Smooth muscle cell (in vitro differentiated cells): ENCODE measurements around the gene TBX6. TPM values are rescaled to one million over a fixed set of nuclear protein-coding genes. Genes with fewer than 3 reads are reported as not detected.

Source experiments
- DNase-seq: peaks from one replicate; lab custom pipeline; 2025; ENCODE audit not compliant: unreplicated experiment; lab: John Stamatoyannopoulos, UW
- H2AFZ ChIP-seq: fragments of 200-600 bp; sonication (generic); 2 replicates; pipeline ENCODE4 v1.6.0; 2016; ENCODE audit warnings: antibody characterized with exemption, low read depth, mild to moderate bottlenecking
- H3F3A ChIP-seq: fragments of 200-600 bp; sonication (generic); 2 replicates; pipeline ENCODE4 v1.6.0; 2017; ENCODE audit warnings: antibody characterized with exemption, low read depth
- H3K27ac ChIP-seq: fragments of 200-600 bp; sonication (generic); 2 replicates; pipeline ENCODE4 v1.5.1; 2016; ENCODE audit warnings: low read depth, mild to moderate bottlenecking
- H3K27me3 ChIP-seq: fragments of 200-600 bp; sonication (generic); 2 replicates; pipeline ENCODE4 v1.6.1; 2016; ENCODE audit warnings: low read depth, mild to moderate bottlenecking
- H3K36me3 ChIP-seq: fragments of 200-600 bp; sonication (generic); 2 replicates; pipeline ENCODE4 v1.5.1; 2016; ENCODE audit warnings: low read depth
- H3K4me1 ChIP-seq: fragments of 200-600 bp; sonication (generic); 2 replicates; pipeline ENCODE4 v1.5.1; 2016; ENCODE audit warnings: low read depth
- H3K4me2 ChIP-seq: fragments of 200-600 bp; sonication (generic); 2 replicates; pipeline ENCODE4 v1.6.0; 2016; ENCODE audit warnings: mild to moderate bottlenecking
- H3K4me3 ChIP-seq: fragments of 200-600 bp; sonication (generic); 2 replicates; pipeline ENCODE4 v1.5.1; 2016; ENCODE audit warnings: mild to moderate bottlenecking
- H3K79me2 ChIP-seq: fragments of 200-600 bp; sonication (generic); 2 replicates; pipeline ENCODE4 v1.6.0; 2016; ENCODE audit warnings: low read depth, mild to moderate bottlenecking
- H3K9ac ChIP-seq: fragments of 200-600 bp; sonication (generic); 2 replicates; pipeline ENCODE4 v1.6.0; 2016; ENCODE audit warnings: low read depth
- H3K9me3 ChIP-seq: fragments of 200-600 bp; sonication (generic); replicated peaks from 2 replicates; pipeline ENCODE4 v1.5.1; 2016; ENCODE audit warnings: low read depth
- H4K20me1 ChIP-seq: fragments of 200-600 bp; sonication (generic); 2 replicates; pipeline ENCODE4 v1.6.0; 2016; ENCODE audit warnings: low read depth
- WGBS: methylation state at CpG from one replicate; pipeline ENCODE4 v1.1.7; 2016; ENCODE audit warnings: low lambda C conversion rate; 5-methylcytosine and 5-hydroxymethylcytosine counted together
- polyA plus RNA-seq: library from polyadenylated mRNA; unstranded; fragments of >200 nt; fragmentation: Nextera tagmentation; extraction: Ambion mirVana; gene quantifications from 2 replicates; pipeline ENCODE4 v1.2.1, GENCODE V29; 2016
- total RNA-seq: library from RNA; depleted of rRNA; stranded (reverse); fragments of >200 nt; gene quantifications from 2 replicates; pipeline ENCODE4 v1.2.3, GENCODE V29; 2014
- TF ChIP-seq, protein P1 (sequence below): fragments of 200-600 bp; sonication (generic); IDR thresholded peaks from 2 replicates; pipeline ENCODE4 v1.5.1; 2017; ENCODE audit warnings: borderline replicate concordance, mild to moderate bottlenecking, antibody characterized with exemption; ENCODE audit not compliant: insufficient read depth, poor library complexity, severe bottlenecking

The TBX6 gene
- total and polyA plus RNA-seq, 2 experiments from 2014 or later = 0.13 to 1.6 TPM

DNA sequence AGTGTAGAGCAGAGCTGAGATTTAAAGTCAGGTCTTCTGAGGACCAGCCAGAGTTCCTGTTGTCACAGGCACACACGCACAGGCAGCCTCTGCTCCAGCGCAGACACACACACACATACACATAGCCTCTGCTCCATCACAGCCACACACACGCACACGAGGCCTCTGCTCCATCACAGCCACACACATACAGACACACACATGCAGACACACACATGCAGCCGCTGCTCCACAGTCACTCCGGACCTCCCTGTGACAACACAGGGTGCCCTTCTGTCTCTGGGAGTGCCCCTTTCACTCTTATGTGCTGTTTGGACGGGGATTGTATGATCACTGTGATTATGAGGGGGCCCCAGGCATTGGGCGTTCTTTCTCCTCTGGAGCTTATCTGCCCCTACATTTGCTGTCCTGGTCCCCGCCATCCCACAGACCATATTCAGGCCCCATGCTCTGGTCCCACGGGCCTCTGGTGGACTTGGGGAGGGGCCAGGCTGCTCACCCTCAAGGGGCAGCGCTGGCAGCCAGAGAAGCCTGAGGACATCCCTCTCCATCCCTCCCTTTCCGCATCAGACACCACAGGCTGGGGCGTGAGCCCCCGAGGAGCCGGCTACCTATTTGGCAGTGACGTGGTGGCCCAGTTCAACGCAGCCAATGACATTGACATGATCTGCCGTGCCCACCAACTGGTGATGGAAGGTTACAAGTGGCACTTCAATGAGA lies 7.5 kb downstream of the TBX6 start:
- DNase-seq = no peak
- TF ChIP-seq, protein P1, sequence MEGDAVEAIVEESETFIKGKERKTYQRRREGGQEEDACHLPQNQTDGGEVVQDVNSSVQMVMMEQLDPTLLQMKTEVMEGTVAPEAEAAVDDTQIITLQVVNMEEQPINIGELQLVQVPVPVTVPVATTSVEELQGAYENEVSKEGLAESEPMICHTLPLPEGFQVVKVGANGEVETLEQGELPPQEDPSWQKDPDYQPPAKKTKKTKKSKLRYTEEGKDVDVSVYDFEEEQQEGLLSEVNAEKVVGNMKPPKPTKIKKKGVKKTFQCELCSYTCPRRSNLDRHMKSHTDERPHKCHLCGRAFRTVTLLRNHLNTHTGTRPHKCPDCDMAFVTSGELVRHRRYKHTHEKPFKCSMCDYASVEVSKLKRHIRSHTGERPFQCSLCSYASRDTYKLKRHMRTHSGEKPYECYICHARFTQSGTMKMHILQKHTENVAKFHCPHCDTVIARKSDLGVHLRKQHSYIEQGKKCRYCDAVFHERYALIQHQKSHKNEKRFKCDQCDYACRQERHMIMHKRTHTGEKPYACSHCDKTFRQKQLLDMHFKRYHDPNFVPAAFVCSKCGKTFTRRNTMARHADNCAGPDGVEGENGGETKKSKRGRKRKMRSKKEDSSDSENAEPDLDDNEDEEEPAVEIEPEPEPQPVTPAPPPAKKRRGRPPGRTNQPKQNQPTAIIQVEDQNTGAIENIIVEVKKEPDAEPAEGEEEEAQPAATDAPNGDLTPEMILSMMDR = no peak
- H3K9ac ChIP-seq = no peak overlapping the region
- no peak overlapping the region for H3K4me3 ChIP-seq
- H3F3A ChIP-seq = peaks cover 9% of the 10 kb centered on the region
- H3K36me3 ChIP-seq = no peaks in the 10 kb centered on the region
- peaks cover 9% of the 10 kb centered on the region for H3K79me2 ChIP-seq
- H3K4me1 ChIP-seq = no peaks in the 10 kb centered on the region
- H3K4me2 ChIP-seq = no peak overlapping the region
- no peaks in the 10 kb centered on the region for H3K27me3 ChIP-seq
- H3K9me3 ChIP-seq = no peaks in the 10 kb centered on the region
- H2AFZ ChIP-seq = no peak overlapping the region
- 97% methylated on average over 18 of the region's 18 CpGs for WGBS
- no peak overlapping the region for H3K27ac ChIP-seq
- H4K20me1 ChIP-seq = peaks cover 29% of the 10 kb centered on the region

DNA sequence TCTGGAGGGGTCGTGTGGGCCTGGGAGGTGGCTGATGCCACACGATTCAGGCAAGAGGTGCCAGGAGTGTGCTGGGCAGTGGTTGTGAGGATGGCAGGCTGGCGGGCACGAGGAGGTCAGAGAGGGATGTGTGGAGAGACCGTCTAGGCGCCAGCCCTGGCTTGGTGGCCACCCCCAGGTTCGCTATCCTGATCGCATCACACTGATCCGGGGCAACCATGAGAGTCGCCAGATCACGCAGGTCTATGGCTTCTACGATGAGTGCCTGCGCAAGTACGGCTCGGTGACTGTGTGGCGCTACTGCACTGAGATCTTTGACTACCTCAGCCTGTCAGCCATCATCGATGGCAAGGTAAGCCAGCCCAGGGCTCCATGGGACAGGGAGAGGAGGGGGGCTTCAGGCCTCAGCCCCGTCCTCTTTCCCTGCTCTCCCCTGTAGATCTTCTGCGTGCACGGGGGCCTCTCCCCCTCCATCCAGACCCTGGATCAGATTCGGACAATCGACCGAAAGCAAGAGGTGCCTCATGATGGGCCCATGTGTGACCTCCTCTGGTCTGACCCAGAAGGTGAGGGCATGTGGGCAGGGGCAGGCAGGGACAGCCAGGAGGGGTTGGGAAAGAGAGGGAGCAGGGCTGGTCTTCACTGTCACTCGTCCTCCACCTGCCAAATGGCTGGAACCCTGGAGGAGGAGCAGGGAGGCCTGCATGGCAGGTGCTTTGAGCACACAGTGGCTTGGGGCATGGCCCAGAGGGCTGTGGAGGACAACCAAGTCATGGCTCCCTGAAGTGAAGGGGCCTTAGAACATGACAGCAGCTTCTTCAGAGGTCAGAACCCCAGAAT lies 8.3 kb downstream of the TBX6 start:
- no peaks in the 10 kb centered on the region for H3K36me3 ChIP-seq
- H3K4me1 ChIP-seq = no peaks in the 10 kb centered on the region
- H3K4me2 ChIP-seq = no peak overlapping the region
- DNase-seq = no peak
- H4K20me1 ChIP-seq = peaks cover 36% of the 10 kb centered on the region
- H3K9me3 ChIP-seq = no peaks in the 10 kb centered on the region
- H3F3A ChIP-seq = peaks cover 9% of the 10 kb centered on the region
- no peaks in the 10 kb centered on the region for H3K27me3 ChIP-seq
- no peak overlapping the region for H2AFZ ChIP-seq
- WGBS = 96% methylated on average over 24 of the region's 24 CpGs
- TF ChIP-seq, protein P1 = no peak
- no peak overlapping the region for H3K27ac ChIP-seq
- peaks cover 15% of the 10 kb centered on the region for H3K79me2 ChIP-seq
- H3K4me3 ChIP-seq = no peak overlapping the region
- no peak overlapping the region for H3K9ac ChIP-seq

DNA sequence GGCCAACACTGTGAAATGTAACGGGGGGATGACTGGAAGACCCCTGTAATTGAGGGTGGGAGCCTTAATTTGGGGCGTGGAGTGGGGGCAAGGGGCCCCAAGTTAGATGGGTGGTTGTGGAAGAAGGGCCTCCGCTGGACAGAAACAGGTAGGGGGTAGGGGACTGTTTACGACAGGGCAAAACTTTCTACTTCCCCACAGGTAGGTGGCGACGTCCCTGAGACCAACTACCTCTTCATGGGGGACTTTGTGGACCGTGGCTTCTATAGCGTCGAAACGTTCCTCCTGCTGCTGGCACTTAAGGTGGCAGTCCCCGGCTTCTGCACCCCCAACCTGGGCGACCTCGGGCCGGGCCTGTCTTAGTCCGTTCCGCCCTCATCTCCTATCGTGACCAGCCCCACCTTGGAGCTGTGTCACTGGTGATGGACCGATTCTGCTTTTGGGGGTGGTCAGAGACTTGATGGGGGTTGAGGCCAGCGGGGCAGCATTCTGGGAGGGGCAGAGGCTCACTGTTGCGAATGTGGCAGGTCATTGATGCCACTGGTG lies 9.1 kb downstream of the TBX6 start:
- Histone ChIP-seq H3F3A (peaks cover 9% of the 10 kb centered on the region), H3K27me3 (no peaks in the 10 kb centered on the region), H3K4me2 (no peak overlapping the region), H3K9me3 (no peaks in the 10 kb centered on the region), H2AFZ (no peak overlapping the region), H3K4me1 (no peaks in the 10 kb centered on the region), H3K9ac (no peak overlapping the region), H3K4me3 (no peak overlapping the region), H3K79me2 (peaks cover 23% of the 10 kb centered on the region), H3K36me3 (no peaks in the 10 kb centered on the region), H3K27ac (no peak overlapping the region), H4K20me1 (peaks cover 44% of the 10 kb centered on the region)
- TF ChIP-seq, protein P1 = no peak
- 94% methylated on average over 20 of the region's 20 CpGs for WGBS
- no peak for DNase-seq
